Fibroblast of pulmonary artery (primary cell): ENCODE results near the gene RAB27B.

Experiments used
- DNase-seq: peaks from one replicate; pipeline ENCODE4 v3.0.0-alpha.2; 2010; ENCODE audit warnings: low read depth
- H3K4me3 ChIP-seq: replicated peaks from 2 replicates; pipeline ENCODE4 v1.5.1; 2011; ENCODE audit warnings: low read depth, mild to moderate bottlenecking, control low read depth, low read length, moderate library complexity
- CTCF ChIP-seq: IDR thresholded peaks from 2 replicates; pipeline ENCODE4 v1.5.1; 2011; ENCODE audit warnings: mild to moderate bottlenecking, control low read depth, low read length, inconsistent platforms; ENCODE audit errors: missing control alignments

RAB27B gene

GRCh38 chr18:54859667-54860421 is 31.6 kb downstream of the RAB27B start:
- no peak for TF ChIP-seq CTCF
- DNase-seq, result no peak

GRCh38 chr18:54860941-54861340 is 32.7 kb downstream of the RAB27B start:
- DNase-seq, result no peak
- no peak overlapping the region for H3K4me3 ChIP-seq
- TF ChIP-seq CTCF, result no peak

More at GRCh38 chr18:54859667-54860421, 31.6 kb downstream of the RAB27B start:
- H3K4me3 ChIP-seq, result no peak overlapping the region

- no peak for TF ChIP-seq CTCF
- no peak overlapping the region for H3K4me3 ChIP-seq
- DNase-seq, result no peak
These were observed 38.9 kb downstream of the RAB27B start for GRCh38 chr18:54867131-54867530.

- no peak for DNase-seq
- TF ChIP-seq CTCF, result no peak
These were observed 43.0 kb downstream of the RAB27B start for GRCh38 chr18:54871231-54871630.

GRCh38 chr18:54872681-54873080 is 44.4 kb downstream of the RAB27B start:
- no peak for TF ChIP-seq CTCF
- no peak for DNase-seq
- H3K4me3 ChIP-seq, result no peak overlapping the region

More at GRCh38 chr18:54871231-54871630, 43.0 kb downstream of the RAB27B start:
- no peak overlapping the region for H3K4me3 ChIP-seq

- no peak overlapping the region for H3K4me3 ChIP-seq
- TF ChIP-seq CTCF, result no peak
- DNase-seq, result no peak
These were observed 45.6 kb downstream of the RAB27B start for GRCh38 chr18:54873884-54874255.

DNA sequence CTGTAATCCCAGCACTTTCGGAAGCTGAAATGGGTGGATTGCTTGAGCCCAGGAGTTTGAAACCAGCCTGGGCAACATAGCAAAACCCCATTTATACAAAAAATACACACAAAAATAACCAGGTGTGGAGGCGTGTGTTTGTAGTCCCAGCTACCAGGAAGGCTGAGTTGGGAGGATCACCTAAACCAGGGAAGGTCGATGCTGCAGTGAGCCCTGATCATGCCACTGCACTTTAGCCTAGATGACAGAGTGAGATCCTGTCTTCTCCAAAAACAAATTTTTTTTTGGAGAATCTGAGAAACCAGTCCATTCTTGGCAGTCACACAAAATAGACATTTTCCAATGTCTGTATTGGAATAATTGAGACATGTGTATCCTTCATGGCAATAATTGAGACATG is 46.8 kb downstream of the RAB27B start:
- no peak for DNase-seq
- TF ChIP-seq CTCF, result no peak
- no peak overlapping the region for H3K4me3 ChIP-seq
